Lower leg skin (tissue), 3 donors: ENCODE data around the gene PRDX5.

Experiments used
- POLR2A ChIP-seq, 2 donors: fragments of 450-650 bp; IDR thresholded peaks; one replicate each; pipeline ENCODE4 v1.6.1; 2016 to 2017; ENCODE audit warnings: antibody characterized with exemption in 2 of 2, mild to moderate bottlenecking in 1 of 2, moderate library complexity in 1 of 2
- TF ChIP-seq, protein P1 (sequence below), 3 donors: fragments of 450-650 bp; IDR thresholded peaks; one replicate each; pipeline ENCODE4 v1.5.1; 2016; ENCODE audit warnings: antibody characterized with exemption in 3 of 3, mild to moderate bottlenecking in 3 of 3, moderate library complexity in 2 of 3

GRCh38 chr11:64358536-64358906 is 40.6 kb downstream of the PRDX5 start:
- TF ChIP-seq, protein P1, sequence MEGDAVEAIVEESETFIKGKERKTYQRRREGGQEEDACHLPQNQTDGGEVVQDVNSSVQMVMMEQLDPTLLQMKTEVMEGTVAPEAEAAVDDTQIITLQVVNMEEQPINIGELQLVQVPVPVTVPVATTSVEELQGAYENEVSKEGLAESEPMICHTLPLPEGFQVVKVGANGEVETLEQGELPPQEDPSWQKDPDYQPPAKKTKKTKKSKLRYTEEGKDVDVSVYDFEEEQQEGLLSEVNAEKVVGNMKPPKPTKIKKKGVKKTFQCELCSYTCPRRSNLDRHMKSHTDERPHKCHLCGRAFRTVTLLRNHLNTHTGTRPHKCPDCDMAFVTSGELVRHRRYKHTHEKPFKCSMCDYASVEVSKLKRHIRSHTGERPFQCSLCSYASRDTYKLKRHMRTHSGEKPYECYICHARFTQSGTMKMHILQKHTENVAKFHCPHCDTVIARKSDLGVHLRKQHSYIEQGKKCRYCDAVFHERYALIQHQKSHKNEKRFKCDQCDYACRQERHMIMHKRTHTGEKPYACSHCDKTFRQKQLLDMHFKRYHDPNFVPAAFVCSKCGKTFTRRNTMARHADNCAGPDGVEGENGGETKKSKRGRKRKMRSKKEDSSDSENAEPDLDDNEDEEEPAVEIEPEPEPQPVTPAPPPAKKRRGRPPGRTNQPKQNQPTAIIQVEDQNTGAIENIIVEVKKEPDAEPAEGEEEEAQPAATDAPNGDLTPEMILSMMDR (IDR thresholded peaks at IDR 0.05): no peak
- TF ChIP-seq POLR2A (IDR thresholded peaks at IDR 0.05): no peak
